ENCODE results near the gene SPRYD3. TPM values are rescaled to one million over a fixed set of nuclear protein-coding genes. Genes with fewer than 3 reads are reported as not detected.

Gene SPRYD3
- total RNA-seq, 6 donors from 2014 or later: 34.8 to 53.3 (median 46.7) TPM

- DNase-seq (no peak), ATAC-seq (ENCODE audit: low FRiP score in 2 of 2) (no peak)
- 81 to 89% methylated on average over 7 to 17 of the region's 17 CpGs for WGBS, 2 donors
- Histone ChIP-seq H3K4me1 (peaks cover 41 to 52% (median 45%) of the 10 kb centered on the region in 4 donors), H3K27ac (peak overlapping the region in 3 of 4 donors; percentile 77 to 79 (median 78)), H3K9me3 (no peaks in the 10 kb centered on the region), H3K36me3 (peaks cover 26 to 100% (median 84%) of the 10 kb centered on the region in 4 donors), H3K4me3 (no peak overlapping the region), H3K27me3 (no peaks in the 10 kb centered on the region)
- TF ChIP-seq POLR2AphosphoS5 (IDR thresholded peaks at IDR 0.05) (no peak), POLR2A (IDR thresholded peaks at IDR 0.05) (no peak), EP300 (IDR thresholded peaks at IDR 0.05) (no peak), CTCF (IDR thresholded peaks at IDR 0.05) (no peak)
These were observed 19.0 kb downstream of the SPRYD3 start for GRCh38 chr12:53060064-53060720.

- Histone ChIP-seq H3K27ac (peak overlapping the region in 3 of 4 donors; percentile 48 to 78 (median 77)), H3K36me3 (peaks cover 27 to 98% (median 80%) of the 10 kb centered on the region in 4 donors), H3K4me3 (no peak overlapping the region), H3K27me3 (no peaks in the 10 kb centered on the region), H3K9me3 (no peaks in the 10 kb centered on the region), H3K4me1 (peaks cover 47 to 59% (median 50%) of the 10 kb centered on the region in 4 donors)
- TF ChIP-seq POLR2AphosphoS5 (IDR thresholded peaks at IDR 0.05) (no peak), EP300 (IDR thresholded peaks at IDR 0.05) (no peak), CTCF (IDR thresholded peaks at IDR 0.05) (no peak)
- ATAC-seq (ENCODE audit: low FRiP score in 2 of 2) (no peak), DNase-seq (no peak)
- 90 to 92% methylated on average over 7 to 14 of the region's 24 CpGs for WGBS, 2 donors
These were observed 19.6 kb downstream of the SPRYD3 start for GRCh38 chr12:53059434-53060063.

- Histone ChIP-seq H3K27ac (peak overlapping the region in 3 of 4 donors; percentile 39 to 78 (median 48)), H3K9me3 (no peaks in the 10 kb centered on the region), H3K36me3 (peaks cover 27 to 91% (median 75%) of the 10 kb centered on the region in 4 donors), H3K4me1 (peaks cover 52 to 63% (median 57%) of the 10 kb centered on the region in 4 donors), H3K4me3 (no peak overlapping the region), H3K27me3 (no peaks in the 10 kb centered on the region)
- WGBS, 2 donors: 88 to 94% methylated on average over 12 to 35 of the region's 35 CpGs
- ATAC-seq (ENCODE audit: low FRiP score in 2 of 2): no peak
- TF ChIP-seq CTCF (IDR thresholded peaks at IDR 0.05): no peak
- TF ChIP-seq EP300 (IDR thresholded peaks at IDR 0.05): no peak
- TF ChIP-seq POLR2A (IDR thresholded peaks at IDR 0.05): peak in 1 of 4 donors; percentile 15
- peak in 1 of 2 donors; percentile 75 for DNase-seq
These were observed 20.3 kb downstream of the SPRYD3 start for GRCh38 chr12:53058674-53059433.

GRCh38 chr12:53057816-53058500, 21.2 kb downstream of the SPRYD3 start:
- 88 to 91% methylated on average over 13 of the region's 13 CpGs for WGBS, 2 donors
- TF ChIP-seq POLR2A (IDR thresholded peaks at IDR 0.05) (no peak), CTCF (IDR thresholded peaks at IDR 0.05) (no peak), EP300 (IDR thresholded peaks at IDR 0.05) (no peak), POLR2AphosphoS5 (IDR thresholded peaks at IDR 0.05) (no peak)
- ATAC-seq (ENCODE audit: low FRiP score in 2 of 2) (no peak), DNase-seq (no peak)
- peak overlapping the region in 3 of 4 donors; percentile 5 to 39 (median 20) for H3K27ac ChIP-seq
- H3K27me3 ChIP-seq: no peaks in the 10 kb centered on the region
- H3K36me3 ChIP-seq: peaks cover 20 to 86% (median 66%) of the 10 kb centered on the region in 4 donors
- peaks cover 55 to 67% (median 62%) of the 10 kb centered on the region in 4 donors for H3K4me1 ChIP-seq
- H3K4me3 ChIP-seq: no peak overlapping the region
- no peaks in the 10 kb centered on the region for H3K9me3 ChIP-seq

Measured in upper lobe of left lung (tissue), 6 donors.